Activated CD4-positive, alpha-beta T cell treated with anti-CD3 and anti-CD28 coated beads for 48 hours (primary cell): ENCODE results near the gene MTUS2.

ENCODE experiments used
- DNase-seq: peaks from one replicate; pipeline ENCODE4 v3.0.0-alpha.2; 2020

The MTUS2 gene

DNA sequence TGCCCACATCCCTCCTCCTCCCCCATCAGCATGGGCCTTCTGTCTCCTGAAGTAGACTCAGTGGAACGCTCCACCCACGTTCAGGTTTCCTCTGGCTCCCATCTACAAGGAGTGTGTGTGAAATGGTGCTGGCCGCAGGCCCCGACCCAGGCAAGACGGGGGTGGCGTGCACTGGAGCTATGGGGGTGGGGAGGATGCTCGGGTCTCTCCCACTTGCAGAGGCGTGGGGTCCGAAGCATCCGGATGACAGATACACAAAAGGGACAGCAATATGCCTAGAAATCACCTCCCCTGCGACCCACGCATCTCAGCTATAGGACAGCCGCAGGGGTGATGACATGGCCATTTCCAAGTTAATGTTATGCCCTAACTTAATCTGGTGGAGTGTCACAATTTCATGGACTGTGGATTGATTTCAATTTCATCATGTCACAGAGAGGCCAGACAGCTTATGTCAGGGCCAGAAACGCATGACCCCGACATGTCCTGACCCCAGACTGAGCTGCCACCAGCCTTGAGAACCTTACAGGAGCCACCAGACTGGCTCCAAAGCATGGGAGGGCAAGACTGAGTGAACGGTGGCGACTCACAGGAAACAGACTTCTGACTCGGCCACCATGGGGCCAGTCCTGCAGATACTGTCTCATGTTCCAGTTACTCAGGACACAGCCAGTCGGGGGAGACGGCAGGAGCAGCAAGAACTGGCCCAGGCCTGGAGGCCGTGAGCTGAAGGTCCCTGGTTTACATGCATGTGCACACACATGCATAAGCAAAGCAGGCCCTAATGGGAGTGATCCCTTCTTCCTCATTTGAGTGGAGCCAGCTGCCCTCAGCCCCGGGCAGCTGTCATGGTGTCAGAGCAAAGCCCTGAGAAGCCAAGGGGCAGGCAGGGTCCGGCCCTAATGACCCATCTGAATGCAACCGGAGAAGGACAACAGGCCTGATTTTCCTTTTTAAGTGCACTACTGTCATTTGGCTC lies 693.2 kb downstream of the MTUS2 start:
- DNase-seq = no peak

DNA sequence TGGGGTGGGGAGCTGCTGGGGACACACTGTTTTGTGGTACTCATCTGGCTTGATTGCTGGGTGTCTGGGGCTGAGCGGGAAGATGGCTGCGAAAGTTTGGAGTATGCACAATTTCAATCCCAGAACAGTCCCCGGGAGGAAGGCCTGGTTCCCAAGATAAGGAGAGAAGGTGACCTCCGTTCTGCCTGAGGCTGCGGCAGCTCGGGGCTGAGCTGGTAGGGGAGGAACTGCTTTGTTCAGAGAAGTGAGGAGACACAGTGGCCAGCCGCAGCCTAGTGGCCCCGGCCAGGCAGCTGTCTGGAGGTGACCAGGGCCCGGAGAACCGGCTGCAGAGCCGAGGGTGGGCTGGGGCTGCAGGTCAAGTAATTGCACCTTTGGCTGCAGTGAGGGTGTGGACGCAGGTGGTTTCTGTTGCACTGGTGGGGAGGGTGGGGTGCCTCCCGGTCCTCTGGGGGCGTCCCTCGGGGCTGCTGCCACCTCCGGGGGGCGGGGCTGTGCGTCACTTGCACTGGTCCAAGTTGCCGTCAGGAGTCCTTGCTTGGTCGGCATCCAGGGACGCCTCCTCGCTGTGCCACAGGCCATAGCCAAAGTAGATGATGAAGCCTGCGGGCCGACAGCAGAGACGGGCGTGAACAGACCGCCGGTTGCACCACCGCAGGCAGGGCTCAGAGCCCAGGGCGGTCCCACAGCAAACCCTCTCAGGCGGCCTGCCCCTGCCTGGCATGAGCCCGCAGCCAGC lies 694.0 kb downstream of the MTUS2 start:
- DNase-seq = no peak

DNA sequence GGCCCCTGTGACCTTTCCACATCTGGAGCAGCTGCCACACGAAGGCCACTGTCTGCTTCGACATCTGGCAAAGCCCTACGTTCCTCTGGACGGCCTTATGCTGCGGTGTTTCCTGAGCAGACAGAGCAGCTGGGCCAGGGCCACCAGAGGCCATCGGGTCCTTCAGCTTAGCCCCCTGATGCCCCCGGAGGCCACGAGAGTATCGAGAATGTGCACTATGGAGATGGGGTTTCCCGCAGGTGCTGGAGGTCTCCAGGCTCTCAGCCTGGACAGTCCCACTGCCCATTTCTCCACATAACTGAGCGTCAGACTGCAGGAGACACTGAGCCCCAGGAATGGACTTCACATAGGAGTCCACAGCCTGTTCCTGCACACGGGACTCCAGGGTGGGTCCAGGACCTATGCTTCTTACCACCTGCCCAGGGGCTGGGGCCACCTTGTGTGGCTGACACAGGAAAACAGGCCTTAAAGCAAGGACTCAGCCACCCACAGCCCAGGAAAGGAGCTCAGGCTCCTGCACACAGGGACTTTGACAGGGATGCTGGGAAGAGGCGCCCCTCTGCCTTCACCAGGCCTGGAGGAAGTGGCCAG lies 694.7 kb downstream of the MTUS2 start:
- DNase-seq = no peak

DNA sequence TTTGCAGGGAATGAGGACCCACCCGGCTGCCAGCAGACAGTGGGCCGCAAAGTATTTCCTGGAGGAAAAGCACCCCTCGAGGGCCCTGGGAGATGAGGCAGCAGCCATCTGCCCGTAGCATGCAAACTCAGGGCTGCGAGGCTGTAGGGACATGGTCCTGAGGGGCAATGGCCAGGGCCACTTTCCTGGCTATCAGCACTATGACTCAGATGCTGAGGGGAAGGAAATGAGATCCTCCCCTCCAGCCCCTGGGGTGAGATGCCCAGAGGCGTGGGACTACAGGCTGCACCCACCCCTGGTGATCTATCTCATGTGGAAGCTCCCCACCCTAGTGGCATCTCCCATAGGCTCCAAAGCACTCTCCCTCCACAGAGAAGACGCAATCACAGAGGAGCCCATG lies 695.2 kb downstream of the MTUS2 start:
- DNase-seq = no peak

DNA sequence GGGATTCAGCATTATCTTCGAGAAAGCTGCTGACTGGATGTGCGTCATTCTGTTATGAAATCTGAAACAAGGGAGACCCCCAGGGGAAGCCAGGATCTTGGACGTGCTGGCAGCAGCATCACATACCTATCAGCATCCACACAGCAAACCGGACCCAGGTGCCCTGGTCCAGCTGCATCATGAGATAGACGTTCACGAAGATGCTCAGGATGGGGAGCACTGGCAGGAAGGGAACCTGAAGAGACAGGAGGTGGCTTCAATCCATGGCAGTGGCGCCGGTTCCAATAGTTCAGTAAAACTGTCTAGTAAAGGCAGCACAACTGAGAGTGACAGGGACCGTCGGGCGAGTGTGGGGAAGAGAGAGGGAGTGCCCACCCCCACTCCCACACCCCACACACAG lies 695.9 kb downstream of the MTUS2 start:
- no peak for DNase-seq

DNA sequence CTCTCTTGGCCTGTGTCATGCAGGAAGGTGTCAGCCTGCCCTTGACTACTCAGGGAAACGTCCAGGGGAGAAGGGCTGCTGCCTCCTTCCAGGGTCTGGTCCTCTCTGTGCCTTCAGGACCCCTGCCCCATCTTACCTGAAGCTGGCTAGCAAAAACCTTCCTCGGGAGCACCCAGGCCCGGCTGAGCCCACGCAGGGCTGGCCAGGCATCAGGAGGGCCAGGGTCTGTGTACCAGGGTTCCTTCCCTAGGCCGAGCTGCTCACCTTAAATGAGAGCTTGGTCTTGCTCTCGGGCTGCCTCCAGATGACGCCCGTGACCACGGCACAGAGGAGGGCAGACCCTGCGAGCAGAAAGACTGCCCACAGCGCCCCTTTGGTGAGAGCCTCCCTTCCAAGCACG lies 696.7 kb downstream of the MTUS2 start:
- DNase-seq = no peak

DNA sequence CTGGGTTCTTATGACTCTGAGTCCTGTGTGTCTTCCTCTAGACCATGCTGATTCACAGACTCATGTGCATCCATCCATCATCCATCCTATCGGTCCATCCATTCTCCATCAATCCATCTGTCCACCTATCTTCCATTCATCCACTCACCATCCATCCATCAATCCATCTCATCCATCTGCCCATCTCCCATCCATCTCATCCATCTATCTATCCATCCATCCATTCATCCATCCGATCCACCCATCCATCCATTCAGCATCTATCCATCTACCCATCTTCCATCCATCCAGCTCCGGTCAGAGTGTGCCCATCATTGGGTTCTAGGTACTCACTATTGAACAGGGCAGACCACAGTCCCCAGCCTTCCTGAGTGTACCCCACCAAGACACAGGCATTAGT lies 699.8 kb downstream of the MTUS2 start:
- no peak for DNase-seq

DNA sequence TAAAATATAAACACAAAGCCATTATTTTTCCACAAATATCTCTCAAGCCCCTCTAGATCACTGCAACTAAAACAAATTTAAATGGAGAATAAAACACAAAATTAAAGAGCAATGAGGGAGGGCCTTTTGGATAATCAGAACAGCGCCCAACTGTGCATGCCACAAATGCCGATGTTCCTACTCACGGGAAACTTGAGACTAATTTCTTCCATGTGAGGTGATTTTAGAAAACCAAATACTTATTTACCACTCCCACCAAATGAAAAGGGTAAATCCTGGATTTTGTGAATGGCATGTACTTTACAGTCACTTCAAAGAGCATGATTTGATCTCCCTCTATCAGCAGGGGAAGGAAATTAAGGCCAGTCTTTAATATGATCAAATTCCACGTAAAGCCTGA lies 700.5 kb downstream of the MTUS2 start:
- no peak for DNase-seq

DNA sequence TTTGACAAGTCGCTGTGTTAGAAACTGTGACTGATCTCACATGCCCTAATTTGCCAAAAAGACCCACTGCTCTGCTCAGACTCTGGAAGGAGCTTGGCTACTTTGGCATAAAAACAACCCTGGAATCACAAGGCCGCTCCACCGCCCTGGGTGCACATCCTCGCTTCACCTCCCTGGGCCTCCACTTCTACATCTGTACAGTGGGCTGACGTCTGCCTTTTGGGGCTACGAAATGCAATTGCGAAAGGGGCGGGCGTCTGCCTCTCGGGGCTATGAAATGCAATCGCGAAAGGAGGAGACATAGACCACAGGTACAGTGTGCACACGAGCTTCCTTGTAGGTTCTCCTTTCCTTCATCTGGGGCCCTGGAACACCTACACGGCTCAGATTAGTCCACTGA lies 701.2 kb downstream of the MTUS2 start:
- DNase-seq = no peak

DNA sequence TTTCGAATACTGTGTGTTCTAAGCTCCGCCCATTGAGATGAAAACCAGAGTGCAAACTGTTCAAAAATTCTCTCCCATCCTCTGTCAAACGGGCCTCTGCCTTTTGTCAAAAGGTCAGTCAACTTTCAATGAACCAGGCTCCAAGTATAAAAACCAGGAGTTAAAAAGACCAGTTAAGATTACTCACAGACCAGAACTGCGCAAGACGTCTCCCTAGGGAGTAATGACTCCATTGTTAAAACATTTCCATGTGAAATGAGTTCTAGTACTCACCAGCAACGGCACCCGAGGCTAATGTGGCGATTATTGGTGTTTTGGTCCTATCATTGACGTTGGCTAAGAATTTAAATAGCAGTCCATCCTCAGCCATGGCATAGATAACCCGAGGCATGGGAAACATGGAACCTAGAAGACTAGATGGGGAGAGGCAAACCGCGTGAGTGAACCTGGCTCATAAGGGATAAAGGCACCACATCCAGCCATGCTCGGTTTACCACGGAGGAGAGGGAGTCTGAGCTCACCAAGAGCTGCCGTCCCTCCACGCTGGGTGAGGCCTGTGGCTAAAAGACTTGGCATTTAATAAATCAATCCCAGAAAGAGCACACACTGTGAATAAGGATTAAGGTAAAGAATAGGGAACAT lies 702.0 kb downstream of the MTUS2 start:
- DNase-seq = no peak

DNA sequence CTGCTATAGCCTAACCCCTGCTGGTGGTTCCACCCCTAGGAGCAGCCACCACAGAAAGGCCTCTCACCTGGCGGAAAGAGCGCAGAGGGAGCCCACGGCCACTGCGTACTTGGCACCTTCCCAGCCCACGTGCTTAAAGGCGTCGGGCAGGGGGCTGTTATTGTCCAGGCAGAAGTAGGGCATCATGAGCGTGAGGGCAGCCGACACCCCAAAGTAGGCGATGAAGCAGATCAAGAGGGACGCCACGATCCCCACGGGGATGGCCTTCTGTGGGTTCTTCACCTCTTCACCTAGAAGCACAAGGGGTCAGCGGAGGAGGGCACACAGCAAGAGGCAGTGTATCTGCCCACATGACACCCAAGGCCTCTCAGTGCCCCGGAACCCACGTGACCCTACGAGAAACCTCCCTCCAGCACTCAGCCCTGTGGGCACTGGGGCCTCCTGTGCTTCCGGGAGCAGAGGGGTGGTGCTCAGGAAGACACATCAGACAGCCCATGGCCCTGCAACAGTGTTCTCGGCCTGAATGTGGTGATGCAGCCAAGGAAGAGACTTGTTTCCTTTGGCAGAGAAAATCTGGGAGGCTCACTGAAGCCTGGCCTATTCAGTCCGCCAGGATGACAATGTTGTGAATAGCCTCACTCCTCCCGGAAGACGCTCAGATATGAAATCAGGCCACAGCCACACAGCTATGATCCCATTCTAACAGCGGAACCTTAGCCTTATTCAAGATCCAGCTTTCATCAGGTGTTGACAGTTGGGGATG lies 703.2 kb downstream of the MTUS2 start:
- DNase-seq = no peak

DNA sequence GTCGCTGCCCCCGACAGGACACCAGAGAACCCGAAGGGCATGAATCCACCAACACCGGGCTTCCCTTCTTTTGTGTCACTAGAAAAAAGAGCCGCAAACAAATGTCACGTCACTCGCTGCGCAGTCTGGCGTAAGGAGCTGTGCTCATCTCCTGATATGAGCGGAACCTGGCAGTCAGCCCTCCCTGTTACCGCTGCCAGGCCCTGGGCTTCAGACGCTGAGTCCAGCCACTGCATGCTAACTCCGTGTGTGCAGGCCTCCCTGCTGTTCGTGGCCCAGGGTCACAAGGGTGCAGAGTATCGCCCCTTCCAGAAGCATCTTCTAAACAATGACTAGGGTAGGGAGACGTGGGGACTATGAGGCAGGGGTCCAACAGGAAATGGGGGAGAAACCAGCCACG lies 704.0 kb downstream of the MTUS2 start:
- DNase-seq = no peak

DNA sequence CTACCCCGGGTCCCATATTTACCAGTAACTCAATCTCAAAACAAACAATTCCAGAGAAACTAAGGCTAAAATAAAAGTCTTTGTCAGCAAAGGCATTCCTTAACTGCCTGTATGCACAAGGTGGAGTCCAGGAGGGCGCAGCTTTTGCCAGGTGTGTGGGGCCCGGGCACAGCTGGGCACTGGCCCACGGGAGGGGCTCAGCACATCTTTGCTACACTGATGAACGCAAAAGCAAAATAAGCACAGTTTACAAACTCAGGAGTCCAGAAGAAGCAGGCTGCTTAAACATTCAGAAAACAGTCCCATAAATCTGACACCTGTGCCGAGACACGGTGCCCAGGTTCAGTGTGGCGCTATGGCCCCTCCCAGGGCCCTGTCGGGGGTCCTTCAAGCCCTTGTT lies 704.5 kb downstream of the MTUS2 start:
- DNase-seq = no peak

DNA sequence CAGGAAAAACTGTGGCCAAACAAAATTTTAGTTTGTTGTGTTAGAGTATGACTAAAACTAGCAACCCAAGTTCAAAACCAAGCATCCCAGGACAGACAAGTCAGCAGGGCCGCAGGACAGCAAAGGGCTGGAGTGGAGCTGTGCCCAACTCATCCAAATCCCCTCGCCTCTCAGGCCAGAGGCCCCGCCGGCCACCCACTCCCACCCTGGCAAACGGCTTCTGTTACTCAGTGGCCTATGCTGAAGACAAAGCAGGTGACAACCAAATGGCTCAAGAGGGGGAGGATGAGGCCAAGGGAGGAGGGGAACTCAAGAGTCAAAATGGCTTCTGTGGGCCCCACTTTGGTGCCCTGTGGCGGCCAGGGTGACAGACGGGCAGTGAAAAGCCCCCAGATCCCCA lies 705.6 kb downstream of the MTUS2 start:
- no peak for DNase-seq

DNA sequence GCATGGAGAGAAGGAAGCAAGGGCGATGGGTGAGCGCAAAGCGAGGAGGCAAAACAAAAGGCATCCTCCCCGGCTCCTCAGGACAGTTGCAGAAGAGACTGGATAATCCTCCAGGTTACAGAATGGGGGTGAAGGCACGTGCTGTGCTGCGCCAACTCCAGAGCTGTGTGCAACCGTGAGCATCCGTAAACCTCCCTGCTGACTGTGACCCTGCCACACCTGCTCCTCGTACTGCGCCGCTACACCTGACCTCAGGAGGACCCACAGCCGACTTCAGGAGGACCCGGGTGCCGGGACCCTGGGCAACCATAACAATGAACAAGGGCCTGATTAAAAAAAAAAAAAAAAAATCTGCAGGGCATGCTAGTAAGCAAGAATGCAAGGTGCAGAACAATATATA lies 706.6 kb downstream of the MTUS2 start:
- DNase-seq = no peak

DNA sequence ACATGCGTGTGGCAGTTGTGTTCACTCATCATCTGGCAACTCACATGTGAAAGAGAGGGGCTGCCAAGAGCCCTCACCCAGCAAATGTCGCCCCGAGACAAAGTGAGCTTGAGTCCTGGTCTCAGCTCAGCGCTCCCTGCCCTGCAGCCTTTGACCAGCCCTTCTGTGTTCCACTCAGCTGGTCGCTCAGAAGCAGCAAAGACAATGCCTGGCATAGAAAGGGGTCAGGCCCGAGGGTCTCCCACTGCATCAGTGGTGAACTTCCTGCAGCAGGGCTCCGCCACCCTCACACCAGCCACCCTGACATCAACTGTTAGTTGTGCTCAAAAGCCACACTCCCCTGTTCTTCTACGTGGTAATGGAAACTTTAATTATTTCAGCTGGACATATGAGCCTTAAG lies 707.4 kb downstream of the MTUS2 start:
- no peak for DNase-seq

DNA sequence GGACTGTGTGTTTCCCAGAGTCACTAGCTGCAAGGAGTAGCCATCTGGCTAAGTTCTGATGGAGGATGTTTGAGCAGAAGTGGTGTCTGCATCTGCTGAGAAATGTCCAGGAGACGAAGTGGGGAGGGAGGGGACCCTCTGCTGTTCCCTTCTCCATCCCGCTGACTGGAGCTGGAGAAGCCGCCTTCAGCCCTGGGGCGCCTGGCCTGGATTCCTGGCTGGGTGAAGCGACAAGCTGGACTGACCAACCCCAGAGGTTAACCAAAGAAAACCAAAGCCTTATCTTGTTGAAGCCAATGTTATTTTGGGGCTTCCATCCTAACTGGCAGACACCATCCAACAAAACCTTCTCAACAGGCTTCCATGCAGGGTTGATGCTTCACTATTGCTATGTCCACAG lies 707.8 kb downstream of the MTUS2 start:
- DNase-seq = no peak

DNA sequence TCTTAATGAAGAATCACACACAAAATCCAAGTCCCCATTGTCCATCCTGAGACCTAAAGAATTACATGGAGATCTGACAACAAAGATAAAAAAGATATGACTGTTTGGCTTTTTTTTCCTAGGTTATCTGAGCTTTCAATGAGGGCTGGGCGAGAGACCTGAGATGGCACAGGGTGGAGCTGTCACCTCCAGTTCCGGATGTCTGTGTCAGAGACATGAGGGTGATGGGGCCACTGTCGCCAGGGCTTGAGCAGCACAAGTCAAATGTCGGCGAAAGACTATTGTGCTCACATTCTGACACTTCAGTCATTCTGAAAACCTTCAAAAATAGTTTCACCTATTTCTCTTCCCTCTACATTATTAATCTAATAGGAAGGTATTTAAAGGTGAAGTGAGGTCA lies 709.6 kb downstream of the MTUS2 start:
- no peak for DNase-seq

DNA sequence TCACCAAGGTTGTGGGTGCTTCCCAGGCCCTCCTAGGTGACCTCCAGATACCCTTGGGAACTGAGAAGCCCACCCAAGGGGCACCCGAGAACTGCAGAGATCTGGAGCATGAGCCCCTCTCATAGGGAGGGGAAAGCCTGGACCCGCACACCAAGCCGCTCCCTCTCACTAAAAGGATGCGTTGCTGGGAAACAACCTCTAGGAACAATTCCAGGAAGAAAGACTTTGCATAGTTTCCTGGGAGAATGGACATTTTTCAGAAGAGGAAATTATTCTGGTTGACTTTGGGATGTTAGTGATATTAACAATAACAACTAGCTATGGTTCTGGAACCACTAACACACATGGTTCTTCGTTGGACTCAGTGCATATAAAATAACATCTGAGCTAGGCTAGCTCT lies 710.8 kb downstream of the MTUS2 start:
- DNase-seq = no peak

DNA sequence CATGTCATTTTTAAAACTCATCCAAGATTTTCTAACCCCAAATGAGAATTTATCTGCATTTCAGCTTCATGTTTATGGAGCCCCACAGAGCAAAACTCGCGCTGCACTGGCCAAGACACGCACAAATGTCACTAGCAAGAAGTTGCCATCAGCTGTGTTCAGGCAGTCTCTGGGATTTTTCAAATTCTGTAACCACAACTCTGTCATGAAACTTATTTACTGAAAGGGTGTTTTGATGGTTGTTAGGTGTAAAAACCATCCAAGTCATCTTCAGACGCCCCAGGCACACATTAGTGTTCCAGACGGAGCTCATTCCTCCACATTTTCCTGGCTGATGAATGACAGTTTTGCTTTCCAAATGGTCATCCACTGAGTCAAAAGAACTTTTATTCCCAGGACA lies 712.0 kb downstream of the MTUS2 start:
- DNase-seq = no peak

DNA sequence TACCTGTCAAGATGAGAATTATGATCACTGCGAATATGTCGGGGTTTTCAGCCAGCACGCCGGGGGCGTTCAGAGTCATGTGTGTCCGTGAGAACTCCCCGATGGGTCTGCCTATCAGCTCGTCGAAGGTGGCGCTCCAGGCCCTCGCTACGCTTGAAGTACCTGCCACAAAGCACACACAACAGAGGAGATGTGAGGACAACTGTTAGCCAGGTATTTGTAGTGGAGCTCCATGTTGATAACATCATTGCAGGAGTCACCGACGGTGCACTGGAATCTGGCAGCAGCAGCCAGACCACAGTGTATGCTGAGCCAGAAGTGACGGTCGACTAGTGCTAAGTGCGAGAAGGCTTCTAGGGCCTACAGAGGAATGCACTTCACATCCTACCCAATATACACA lies 712.7 kb downstream of the MTUS2 start:
- no peak for DNase-seq

DNA sequence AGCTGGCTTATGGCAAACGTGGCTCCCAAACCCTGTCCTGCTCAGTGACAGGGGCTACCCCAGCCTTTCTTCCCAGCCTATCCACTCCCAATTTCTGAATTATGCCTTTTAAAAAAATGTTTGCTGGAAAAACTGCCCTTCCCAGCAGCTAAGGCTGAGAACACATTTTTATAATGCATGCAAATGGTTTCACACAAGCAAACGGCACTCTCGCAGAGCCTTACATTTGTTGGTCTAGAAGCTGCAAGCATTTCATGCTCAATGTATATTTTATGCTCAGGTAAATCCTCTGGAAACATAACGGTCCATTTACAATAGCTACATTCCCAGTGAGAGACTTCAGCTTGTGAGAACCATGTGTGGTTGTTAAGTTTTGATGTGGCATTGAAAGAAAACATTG lies 713.9 kb downstream of the MTUS2 start:
- DNase-seq = no peak
